Uterus (tissue), 4 donors: ENCODE data around the gene FAM107A. TPM values are rescaled to one million over a fixed set of nuclear protein-coding genes. Genes with fewer than 3 reads are reported as not detected.
A peak's percentile ranks its signal among the peaks of the same experiment; 100 is the strongest.

Experiments
- DNase-seq, 2 donors: peaks; one replicate each; pipeline ENCODE4 v3.0.0-alpha.2; 2019 to 2020
- H3K27ac ChIP-seq, 2 donors: fragments of 200-600 bp; sonication (generic); 1 replicate in 1 of 2; 2 replicates in 1 of 2; pipeline ENCODE4 v1.5.1; 2016 to 2018
- H3K27me3 ChIP-seq, 2 donors: fragments of 200-600 bp; sonication (generic); one replicate each; pipeline ENCODE4 v1.5.1; 2018 to 2019; ENCODE audit warnings: control low read depth in 1 of 2
- H3K36me3 ChIP-seq, 2 donors: fragments of 200-600 bp; sonication (generic); one replicate each; pipeline ENCODE4 v1.5.1; 2019; ENCODE audit warnings: control low read depth in 1 of 2
- H3K4me1 ChIP-seq, 2 donors: fragments of 200-600 bp; sonication (generic); one replicate each; pipeline ENCODE4 v1.5.1; 2018 to 2019; ENCODE audit warnings: control low read depth in 1 of 2
- H3K4me3 ChIP-seq, 2 donors: fragments of 200-600 bp; sonication (generic); 1 replicate in 1 of 2; 2 replicates in 1 of 2; pipeline ENCODE4 v1.5.1; 2018 to 2019; ENCODE audit warnings: mild to moderate bottlenecking in 1 of 2
- H3K9me3 ChIP-seq, 2 donors: fragments of 200-600 bp; sonication (generic); one replicate each; pipeline ENCODE4 v1.5.1; 2019; ENCODE audit warnings: control low read depth in 1 of 2
- CTCF ChIP-seq, 4 experiments: fragments of 200-600 bp in 2 of 4; fragments of 450-650 bp in 2 of 4; sonication (generic) in 2 of 4; IDR thresholded peaks; one replicate each; pipeline ENCODE4 v1.5.1; 2016 to 2019; ENCODE audit warnings: antibody characterized with exemption in 4 of 4, mild to moderate bottlenecking in 2 of 4, moderate library complexity in 1 of 4
- POLR2A ChIP-seq, 2 donors: fragments of 450-650 bp; IDR thresholded peaks; one replicate each; pipeline ENCODE4 v1.6.1; 2016; ENCODE audit warnings: antibody characterized with exemption in 2 of 2, mild to moderate bottlenecking in 1 of 2, moderate library complexity in 1 of 2
- intact Hi-C: fragments of 100-400 bp; cut with DNase I; formaldehyde crosslinking; loops from one replicate; pipeline ENCODE4 v1.15.1; 2023; ENCODE audit warnings: low total_unique reads
- total RNA-seq, 4 donors: library from RNA; depleted of rRNA in 3 of 4; stranded (reverse); fragments of >200 nt in 3 of 4; gene quantifications; one replicate each; pipeline versions ENCODE4 v1.1.0 to v1.2.4, GENCODE V29; 2014 to 2023
- donor health status: DM: yes; HTN: yes; CAD: no.

FAM107A gene
- total RNA-seq, 4 donors from 2014 or later, result 16.2 to 140 (median 61.2) TPM

- Histone ChIP-seq H3K4me3 (no peak overlapping the region), H3K9me3 (no peaks in the 10 kb centered on the region), H3K4me1 (peaks cover 0 to 10% of the 10 kb centered on the region in 2 donors), H3K27me3 (no peaks in the 10 kb centered on the region), H3K36me3 (no peaks in the 10 kb centered on the region), H3K27ac (peak overlapping the region; percentile 80 to 92)
- DNase-seq, result no peak
- no peak for TF ChIP-seq CTCF (IDR thresholded peaks at IDR 0.05)
- TF ChIP-seq POLR2A (IDR thresholded peaks at IDR 0.05), result no peak
- intact Hi-C loops, result no loop called here
These were observed 39.5 kb downstream of the FAM107A start for GRCh38 chr3:58537412-58538301.

GRCh38 chr3:58536501-58537411 lies 40.4 kb downstream of the FAM107A start, which contains the start of gene ACOX2:
Gene ACOX2 (minus strand): TSS chr3:58537190. CDS start chr3:58535106, 2,084 bp downstream.
- TF ChIP-seq POLR2A (IDR thresholded peaks at IDR 0.05), result peak in 1 of 2 donors; percentile 25
- no peak for TF ChIP-seq CTCF (IDR thresholded peaks at IDR 0.05)
- Histone ChIP-seq H3K36me3 (no peaks in the 10 kb centered on the region), H3K4me1 (peaks cover 0 to 10% of the 10 kb centered on the region in 2 donors), H3K27ac (peak within 1 kb of the TSS; percentile 80 to 92), H3K27me3 (no peaks in the 10 kb centered on the region), H3K9me3 (no peaks in the 10 kb centered on the region), H3K4me3 (peak within 1 kb of the TSS; percentile 31 to 35)
- peak; percentile 79 to 80 for DNase-seq
- intact Hi-C loops, result no loop called here

GRCh38 chr3:58535531-58536500 lies 41.4 kb downstream of the FAM107A start:
- intact Hi-C loops, result no loop called here
- no peaks in the 10 kb centered on the region for H3K36me3 ChIP-seq
- no peaks in the 10 kb centered on the region for H3K27me3 ChIP-seq
- peak; percentile 39 to 56 for DNase-seq
- H3K27ac ChIP-seq, result peak overlapping the region; percentile 80 to 92
- no peak overlapping the region for H3K4me3 ChIP-seq
- H3K4me1 ChIP-seq, result peaks cover 0 to 10% of the 10 kb centered on the region in 2 donors
- no peaks in the 10 kb centered on the region for H3K9me3 ChIP-seq
- TF ChIP-seq POLR2A (IDR thresholded peaks at IDR 0.05) (no peak), CTCF (IDR thresholded peaks at IDR 0.05) (no peak)

- Histone ChIP-seq H3K36me3 (no peaks in the 10 kb centered on the region), H3K27ac (no peak overlapping the region), H3K4me3 (no peak overlapping the region), H3K27me3 (no peaks in the 10 kb centered on the region), H3K9me3 (no peaks in the 10 kb centered on the region), H3K4me1 (peaks cover 0 to 10% of the 10 kb centered on the region in 2 donors)
- TF ChIP-seq CTCF (IDR thresholded peaks at IDR 0.05) (no peak), POLR2A (IDR thresholded peaks at IDR 0.05) (no peak)
- no peak for DNase-seq
- intact Hi-C loops, result no loop called here
These were observed 42.3 kb downstream of the FAM107A start for GRCh38 chr3:58534592-58535494.
